Activated CD8-positive, alpha-beta T cell treated with anti-CD3 and anti-CD28 coated beads, Interleukin-2, amount 10 ng/mL, durations not matched to agents 7 days and 5 days (primary cell): ENCODE measurements around the gene ANGPTL5. TPM values are rescaled to one million over a fixed set of nuclear protein-coding genes. Genes with fewer than 3 reads are reported as not detected.
"Not testable (repeated sequence)": the region's sequence is repeated elsewhere in the genome, so short reads cannot be mapped to it uniquely, and the experiment has no call there.

Experiments
- ATAC-seq: fragments of 150-1000 bp; cut with Tn5 transposase; one replicate; pipeline ENCODE4 v1.10.0; 2021; ENCODE audit warnings: moderate library complexity
- CTCF ChIA-PET: fragments of 350-600 bp; sonication (Branson Sonifier 250); formaldehyde crosslinking; loops from one replicate; lab custom pipeline; 2021; ENCODE audit warnings: antibody characterized with exemption; lab: Charles Lee
- POLR2A ChIA-PET: fragments of 350-600 bp; sonication (Branson Sonifier 250); formaldehyde crosslinking; loops from one replicate; lab custom pipeline; 2021; ENCODE audit warnings: antibody characterized with exemption; lab: Charles Lee
- DNase-seq: peaks from one replicate; pipeline ENCODE4 v3.0.0-alpha.2; 2020
- H3K27ac Mint-ChIP-seq: one replicate; pipeline ENCODE4 v1.8.0; 2021; ENCODE audit warnings: mild to moderate bottlenecking, mixed read lengths
- H3K27me3 Mint-ChIP-seq: one replicate; pipeline ENCODE4 v1.8.0; 2021; ENCODE audit warnings: low read depth, mixed read lengths
- H3K36me3 Mint-ChIP-seq: one replicate; pipeline ENCODE4 v1.8.0; 2021; ENCODE audit warnings: low read depth, mixed read lengths
- H3K4me1 Mint-ChIP-seq: one replicate; pipeline ENCODE4 v1.8.0; 2021; ENCODE audit warnings: low read depth, mixed read lengths
- H3K4me3 Mint-ChIP-seq: one replicate; pipeline ENCODE4 v1.8.0; 2021; ENCODE audit warnings: mild to moderate bottlenecking, mixed read lengths
- H3K9me3 Mint-ChIP-seq: one replicate; pipeline ENCODE4 v1.8.0; 2022; ENCODE audit warnings: mixed read lengths; ENCODE audit not compliant: insufficient read depth
- total RNA-seq, 2 experiments: library from RNA; stranded (reverse); gene quantifications; one replicate each; pipeline ENCODE4 v1.2.3, GENCODE V29; 2021

Gene ANGPTL5
- total RNA-seq, 2 experiments from 2014 or later: not detected

- H3K27ac Mint-ChIP-seq, H3K27me3 Mint-ChIP-seq, H3K4me3 Mint-ChIP-seq, H3K36me3 Mint-ChIP-seq, POLR2A ChIA-PET, DNase-seq, ATAC-seq, H3K4me1 Mint-ChIP-seq, H3K9me3 Mint-ChIP-seq: not testable (repeated sequence)
- CTCF ChIA-PET: interaction anchor here (0.9 kb wide), 1 partner anchor 9 kb away, joined by 4 read pairs; no protein-coding TSS in a partner anchor
Observed at GRCh38 chr11:101852260-101852659, 64.1 kb downstream of the ANGPTL5 start.

- POLR2A ChIA-PET: no interaction called here
- Mint-ChIP-seq H3K9me3 (no peaks in the 10 kb centered on the region), H3K36me3 (no peaks in the 10 kb centered on the region), H3K27ac (no peak overlapping the region), H3K4me3 (no peak overlapping the region), H3K4me1 (no peaks in the 10 kb centered on the region), H3K27me3 (peaks cover 2% of the 10 kb centered on the region)
- ATAC-seq: no peak
- CTCF ChIA-PET: interaction anchor here (0.6 to 1.3 kb wide), 2 partner anchors 13 to 1241 kb away, joined by 3 to 7 read pairs; no protein-coding TSS in a partner anchor
- DNase-seq: no peak
Observed at GRCh38 chr11:101848262-101848661, 68.1 kb downstream of the ANGPTL5 start.

- DNase-seq: no peak
- no peaks in the 10 kb centered on the region for H3K4me1 Mint-ChIP-seq
- H3K27me3 Mint-ChIP-seq: peaks cover 2% of the 10 kb centered on the region
- H3K36me3 Mint-ChIP-seq: no peaks in the 10 kb centered on the region
- H3K9me3 Mint-ChIP-seq: no peaks in the 10 kb centered on the region
- no peak for ATAC-seq
- ChIA-PET POLR2A (no interaction called here), CTCF (no interaction called here)
- no peak overlapping the region for H3K4me3 Mint-ChIP-seq
- H3K27ac Mint-ChIP-seq: no peak overlapping the region
Observed at GRCh38 chr11:101844608-101845007, 71.7 kb downstream of the ANGPTL5 start.

GRCh38 chr11:101840704-101841103, 75.6 kb downstream of the ANGPTL5 start:
- Mint-ChIP-seq H3K27ac (no peak overlapping the region), H3K36me3 (no peaks in the 10 kb centered on the region), H3K4me3 (no peak overlapping the region), H3K27me3 (peaks cover 2% of the 10 kb centered on the region), H3K9me3 (no peaks in the 10 kb centered on the region), H3K4me1 (no peaks in the 10 kb centered on the region)
- ATAC-seq (no peak), DNase-seq (no peak)
- ChIA-PET POLR2A (no interaction called here), CTCF (no interaction called here)

Other genes starting within 250 kb of the ANGPTL5 start
- under 1 TPM; 0.34 to 0.37 TPM for gene CEP126, start 1.5 kb downstream of the ANGPTL5 start, total RNA-seq
- not detected for gene CFAP300, start 130.9 kb upstream of the ANGPTL5 start, total RNA-seq
- not detected for gene YAP1, start 193.9 kb upstream of the ANGPTL5 start, total RNA-seq